ENCODE results near the gene ZKSCAN1.
A peak's percentile ranks its signal among the peaks of the same experiment; 100 is the strongest.

ZKSCAN1 gene

GRCh38 chr7:100080907-100081534 is 65.6 kb downstream of the ZKSCAN1 start:
- H3K9ac ChIP-seq (ENCODE audit: low read depth, low read length) = peak overlapping the region; percentile 93
- peak overlapping the region; percentile 88 for H3K27ac ChIP-seq (ENCODE audit: low read depth, low read length)
- H3K9me3 ChIP-seq (ENCODE audit: control insufficient read depth, insufficient read depth, low read length) = no peaks in the 10 kb centered on the region; the same call in 1 of the 2 replicates

GRCh38 chr7:100081535-100082102 is 66.2 kb downstream of the ZKSCAN1 start, which contains the start of gene ZNF3:
TSS of gene ZNF3 (minus strand) at chr7:100081723. CDS start at chr7:100077357, 4,366 bp downstream.
- no peaks in the 10 kb centered on the region for H3K27me3 ChIP-seq (ENCODE audit: control insufficient read depth, insufficient read depth, low read length)
- peak within 1 kb of the TSS; percentile 88 for H3K27ac ChIP-seq (ENCODE audit: low read depth, low read length)
- peak within 1 kb of the TSS; percentile 88 for H3K4me3 ChIP-seq (ENCODE audit: low read depth, low read length)
- peaks cover 34% of the 10 kb centered on the region for H3K36me3 ChIP-seq (ENCODE audit: control insufficient read depth, insufficient read depth, low read length)
- H3K9ac ChIP-seq (ENCODE audit: low read depth, low read length) = peak within 1 kb of the TSS; percentile 93
- peaks cover 13% of the 10 kb centered on the region for H3K4me1 ChIP-seq (ENCODE audit: control insufficient read depth, insufficient read depth, low read length)
- no peaks in the 10 kb centered on the region; the same call in 1 of the 2 replicates for H3K9me3 ChIP-seq (ENCODE audit: control insufficient read depth, insufficient read depth, low read length)

More at GRCh38 chr7:100080907-100081534, 65.6 kb downstream of the ZKSCAN1 start:
- Histone ChIP-seq H3K36me3 (ENCODE audit: control insufficient read depth, insufficient read depth, low read length) (peaks cover 40% of the 10 kb centered on the region), H3K4me1 (ENCODE audit: control insufficient read depth, insufficient read depth, low read length) (peaks cover 13% of the 10 kb centered on the region), H3K4me3 (ENCODE audit: low read depth, low read length) (peak overlapping the region; percentile 88), H3K27me3 (ENCODE audit: control insufficient read depth, insufficient read depth, low read length) (no peaks in the 10 kb centered on the region)

GRCh38 chr7:100082978-100083377 is 67.6 kb downstream of the ZKSCAN1 start:
- no peaks in the 10 kb centered on the region for H3K9me3 ChIP-seq (ENCODE audit: control insufficient read depth, insufficient read depth, low read length)
- peak overlapping the region; percentile 88 for H3K4me3 ChIP-seq (ENCODE audit: low read depth, low read length)
- peaks cover 21% of the 10 kb centered on the region for H3K36me3 ChIP-seq (ENCODE audit: control insufficient read depth, insufficient read depth, low read length)
- H3K27ac ChIP-seq (ENCODE audit: low read depth, low read length) = peak overlapping the region; percentile 88
- H3K27me3 ChIP-seq (ENCODE audit: control insufficient read depth, insufficient read depth, low read length) = no peaks in the 10 kb centered on the region
- H3K9ac ChIP-seq (ENCODE audit: low read depth, low read length) = peak overlapping the region; percentile 60; the same call in 1 of the 2 replicates
- H3K4me1 ChIP-seq (ENCODE audit: control insufficient read depth, insufficient read depth, low read length) = peaks cover 16% of the 10 kb centered on the region

GRCh38 chr7:100085515-100085914 is 70.1 kb downstream of the ZKSCAN1 start:
- H3K27me3 ChIP-seq (ENCODE audit: control insufficient read depth, insufficient read depth, low read length) = no peaks in the 10 kb centered on the region
- no peak overlapping the region for H3K4me3 ChIP-seq (ENCODE audit: low read depth, low read length)
- H3K9me3 ChIP-seq (ENCODE audit: control insufficient read depth, insufficient read depth, low read length) = no peaks in the 10 kb centered on the region
- peaks cover 4% of the 10 kb centered on the region for H3K36me3 ChIP-seq (ENCODE audit: control insufficient read depth, insufficient read depth, low read length)
- H3K27ac ChIP-seq (ENCODE audit: low read depth, low read length) = no peak overlapping the region
- peaks cover 17% of the 10 kb centered on the region for H3K4me1 ChIP-seq (ENCODE audit: control insufficient read depth, insufficient read depth, low read length)
- H3K9ac ChIP-seq (ENCODE audit: low read depth, low read length) = no peak overlapping the region

- Histone ChIP-seq H3K36me3 (ENCODE audit: control insufficient read depth, insufficient read depth, low read length) (peaks cover 21% of the 10 kb centered on the region), H3K9ac (ENCODE audit: low read depth, low read length) (no peak overlapping the region), H3K4me3 (ENCODE audit: low read depth, low read length) (no peak overlapping the region), H3K4me1 (ENCODE audit: control insufficient read depth, insufficient read depth, low read length) (peaks cover 17% of the 10 kb centered on the region), H3K27ac (ENCODE audit: low read depth, low read length) (peak overlapping the region; percentile 91), H3K27me3 (ENCODE audit: control insufficient read depth, insufficient read depth, low read length) (no peaks in the 10 kb centered on the region), H3K9me3 (ENCODE audit: control insufficient read depth, insufficient read depth, low read length) (no peaks in the 10 kb centered on the region)
Measured at GRCh38 chr7:100087055-100087750, 71.8 kb downstream of the ZKSCAN1 start.

GRCh38 chr7:100088095-100088620 is 72.8 kb downstream of the ZKSCAN1 start:
- peak overlapping the region; percentile 91 for H3K27ac ChIP-seq (ENCODE audit: low read depth, low read length)
- no peaks in the 10 kb centered on the region for H3K9me3 ChIP-seq (ENCODE audit: control insufficient read depth, insufficient read depth, low read length)
- H3K27me3 ChIP-seq (ENCODE audit: control insufficient read depth, insufficient read depth, low read length) = no peaks in the 10 kb centered on the region
- peaks cover 30% of the 10 kb centered on the region for H3K36me3 ChIP-seq (ENCODE audit: control insufficient read depth, insufficient read depth, low read length)
- peaks cover 11% of the 10 kb centered on the region for H3K4me1 ChIP-seq (ENCODE audit: control insufficient read depth, insufficient read depth, low read length)
- H3K4me3 ChIP-seq (ENCODE audit: low read depth, low read length) = peak overlapping the region; percentile 95
- H3K9ac ChIP-seq (ENCODE audit: low read depth, low read length) = peak overlapping the region; percentile 61

- Histone ChIP-seq H3K4me3 (ENCODE audit: low read depth, low read length) (peak within 1 kb of the TSS; percentile 95), H3K4me1 (ENCODE audit: control insufficient read depth, insufficient read depth, low read length) (peaks cover 7% of the 10 kb centered on the region; the same call in 1 of the 2 replicates), H3K9me3 (ENCODE audit: control insufficient read depth, insufficient read depth, low read length) (no peaks in the 10 kb centered on the region), H3K36me3 (ENCODE audit: control insufficient read depth, insufficient read depth, low read length) (peaks cover 37% of the 10 kb centered on the region), H3K27me3 (ENCODE audit: control insufficient read depth, insufficient read depth, low read length) (no peaks in the 10 kb centered on the region), H3K9ac (ENCODE audit: low read depth, low read length) (peak within 1 kb of the TSS; percentile 91), H3K27ac (ENCODE audit: low read depth, low read length) (peak within 1 kb of the TSS; percentile 91)
Measured at GRCh38 chr7:100088621-100089457, 73.4 kb downstream of the ZKSCAN1 start, which contains the start of gene COPS6. TSS of gene COPS6 (plus strand) at chr7:100088969. CDS start at chr7:100088991, 22 bp downstream.

GRCh38 chr7:100089458-100090196 is 74.2 kb downstream of the ZKSCAN1 start:
- H3K4me1 ChIP-seq (ENCODE audit: control insufficient read depth, insufficient read depth, low read length) = peaks cover 7% of the 10 kb centered on the region; the same call in 1 of the 2 replicates
- no peaks in the 10 kb centered on the region for H3K9me3 ChIP-seq (ENCODE audit: control insufficient read depth, insufficient read depth, low read length)
- H3K9ac ChIP-seq (ENCODE audit: low read depth, low read length) = peak overlapping the region; percentile 91
- H3K27ac ChIP-seq (ENCODE audit: low read depth, low read length) = peak overlapping the region; percentile 91
- peaks cover 45% of the 10 kb centered on the region for H3K36me3 ChIP-seq (ENCODE audit: control insufficient read depth, insufficient read depth, low read length)
- H3K27me3 ChIP-seq (ENCODE audit: control insufficient read depth, insufficient read depth, low read length) = no peaks in the 10 kb centered on the region
- peak overlapping the region; percentile 95 for H3K4me3 ChIP-seq (ENCODE audit: low read depth, low read length)

- Histone ChIP-seq H3K36me3 (ENCODE audit: control insufficient read depth, insufficient read depth, low read length) (peaks cover 56% of the 10 kb centered on the region), H3K9me3 (ENCODE audit: control insufficient read depth, insufficient read depth, low read length) (no peaks in the 10 kb centered on the region), H3K4me3 (ENCODE audit: low read depth, low read length) (no peak overlapping the region), H3K27me3 (ENCODE audit: control insufficient read depth, insufficient read depth, low read length) (no peaks in the 10 kb centered on the region), H3K4me1 (ENCODE audit: control insufficient read depth, insufficient read depth, low read length) (peaks cover 7% of the 10 kb centered on the region; the same call in 1 of the 2 replicates), H3K9ac (ENCODE audit: low read depth, low read length) (no peak overlapping the region), H3K27ac (ENCODE audit: low read depth, low read length) (peak overlapping the region; percentile 46)
Measured at GRCh38 chr7:100090527-100091410, 75.4 kb downstream of the ZKSCAN1 start.
